ENCODE data around the gene STX1B. TPM values are rescaled to one million over a fixed set of nuclear protein-coding genes. Genes with fewer than 3 reads are reported as not detected.

The STX1B gene
- total RNA-seq, 1 experiment from 2014 or later, result 1.3 TPM

DNA sequence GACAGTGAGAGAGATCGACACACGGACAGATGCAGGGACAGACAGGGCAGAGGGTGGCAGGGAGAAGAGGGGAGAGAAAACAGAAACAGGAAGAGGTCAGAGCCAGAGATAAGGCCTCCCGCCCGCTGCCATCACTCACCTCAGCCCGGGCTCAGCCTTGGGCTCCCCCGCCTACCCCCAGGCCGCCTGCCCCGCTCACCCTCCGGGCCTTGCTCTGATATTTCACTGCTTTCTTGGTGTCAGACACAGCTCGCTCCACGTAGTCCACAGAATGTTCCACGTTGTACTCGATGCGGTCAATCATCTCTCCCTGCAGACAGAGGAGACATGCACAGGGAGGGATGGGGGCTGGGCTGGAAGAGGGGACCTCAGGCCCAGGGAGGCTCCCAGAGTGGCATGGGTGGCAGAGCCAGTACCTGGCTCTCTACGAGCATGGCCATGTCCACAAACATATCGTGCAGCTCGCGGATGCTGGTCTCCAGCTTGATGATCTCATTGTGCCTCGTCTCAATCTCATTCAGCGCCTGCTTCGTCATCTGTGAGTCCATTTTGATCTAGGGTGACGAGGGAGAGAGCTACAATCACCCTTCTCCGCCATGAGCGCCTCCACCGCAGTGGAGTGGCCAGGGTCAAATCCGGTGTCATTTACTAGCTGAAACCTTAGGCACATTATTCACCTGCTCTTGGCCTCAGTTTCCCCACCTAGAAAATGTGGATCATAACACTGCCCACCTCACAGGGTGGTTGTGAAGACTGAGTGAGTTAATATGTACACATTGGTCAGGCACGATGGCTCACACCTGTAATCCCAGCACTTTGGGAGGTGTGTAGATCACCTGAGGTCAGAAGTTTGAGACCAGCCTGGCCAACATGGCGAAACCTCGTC, 17.3 kb downstream of the STX1B start:
- intact Hi-C loops (cut with micrococcal nuclease; ENCODE audit: unreplicated experiment), result no loop called here
- H3K27ac Mint-ChIP-seq (ENCODE audit: unreplicated experiment), result no peak overlapping the region

DNA sequence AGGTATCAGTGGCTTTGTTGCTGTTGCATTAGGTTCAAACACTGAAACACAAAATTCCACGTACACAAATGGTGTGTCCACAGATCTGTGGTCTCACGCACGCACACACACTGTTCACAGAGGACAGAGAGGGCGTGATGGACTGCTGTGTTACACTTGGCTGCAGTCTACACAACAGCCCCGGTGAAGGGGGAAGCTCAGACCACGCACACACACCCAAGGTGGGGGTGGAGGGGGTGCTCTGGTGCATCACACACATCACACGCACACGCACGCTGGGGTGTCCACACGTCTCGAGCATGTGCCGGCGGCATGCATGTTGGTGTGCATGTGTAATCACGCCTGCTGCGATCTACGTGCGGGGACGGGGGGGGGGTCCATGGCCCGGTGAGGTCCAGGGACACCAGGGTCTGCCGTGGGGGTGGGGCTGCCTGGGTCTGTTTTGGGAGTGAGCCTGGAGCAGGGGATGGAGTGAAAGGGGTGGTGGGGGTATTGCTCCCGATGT, 18.1 kb downstream of the STX1B start:
- no TSS peak for BruUV-seq (replicated peaks)
- no peak for DNase-seq
- CTCF ChIA-PET, result no interaction called here

More for the DNA sequence above, 17.3 kb downstream of the STX1B start:
- Mint-ChIP-seq H3K4me1 (ENCODE audit: low read depth, unreplicated experiment) (peaks cover 15% of the 10 kb centered on the region), H3K27me3 (ENCODE audit: unreplicated experiment) (no peaks in the 10 kb centered on the region), H3K4me3 (ENCODE audit: low read depth, unreplicated experiment) (no peak overlapping the region), H3K36me3 (ENCODE audit: insufficient read depth, unreplicated experiment) (peaks cover 19% of the 10 kb centered on the region), H3K9me3 (ENCODE audit: low read depth, unreplicated experiment) (no peaks in the 10 kb centered on the region)
- DNase-seq, result no peak
- CTCF ChIA-PET, result interaction anchor here (0.6 to 1.1 kb wide), 2 partner anchors 8 to 9 kb away, joined by 3 to 6 read pairs; partner anchors contain the start of gene HSD3B7
- TF ChIP-seq, protein P1, sequence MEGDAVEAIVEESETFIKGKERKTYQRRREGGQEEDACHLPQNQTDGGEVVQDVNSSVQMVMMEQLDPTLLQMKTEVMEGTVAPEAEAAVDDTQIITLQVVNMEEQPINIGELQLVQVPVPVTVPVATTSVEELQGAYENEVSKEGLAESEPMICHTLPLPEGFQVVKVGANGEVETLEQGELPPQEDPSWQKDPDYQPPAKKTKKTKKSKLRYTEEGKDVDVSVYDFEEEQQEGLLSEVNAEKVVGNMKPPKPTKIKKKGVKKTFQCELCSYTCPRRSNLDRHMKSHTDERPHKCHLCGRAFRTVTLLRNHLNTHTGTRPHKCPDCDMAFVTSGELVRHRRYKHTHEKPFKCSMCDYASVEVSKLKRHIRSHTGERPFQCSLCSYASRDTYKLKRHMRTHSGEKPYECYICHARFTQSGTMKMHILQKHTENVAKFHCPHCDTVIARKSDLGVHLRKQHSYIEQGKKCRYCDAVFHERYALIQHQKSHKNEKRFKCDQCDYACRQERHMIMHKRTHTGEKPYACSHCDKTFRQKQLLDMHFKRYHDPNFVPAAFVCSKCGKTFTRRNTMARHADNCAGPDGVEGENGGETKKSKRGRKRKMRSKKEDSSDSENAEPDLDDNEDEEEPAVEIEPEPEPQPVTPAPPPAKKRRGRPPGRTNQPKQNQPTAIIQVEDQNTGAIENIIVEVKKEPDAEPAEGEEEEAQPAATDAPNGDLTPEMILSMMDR (IDR thresholded peaks at IDR 0.05; ENCODE audit: unreplicated experiment), result no peak
- no TSS peak for BruUV-seq (replicated peaks)

DNA sequence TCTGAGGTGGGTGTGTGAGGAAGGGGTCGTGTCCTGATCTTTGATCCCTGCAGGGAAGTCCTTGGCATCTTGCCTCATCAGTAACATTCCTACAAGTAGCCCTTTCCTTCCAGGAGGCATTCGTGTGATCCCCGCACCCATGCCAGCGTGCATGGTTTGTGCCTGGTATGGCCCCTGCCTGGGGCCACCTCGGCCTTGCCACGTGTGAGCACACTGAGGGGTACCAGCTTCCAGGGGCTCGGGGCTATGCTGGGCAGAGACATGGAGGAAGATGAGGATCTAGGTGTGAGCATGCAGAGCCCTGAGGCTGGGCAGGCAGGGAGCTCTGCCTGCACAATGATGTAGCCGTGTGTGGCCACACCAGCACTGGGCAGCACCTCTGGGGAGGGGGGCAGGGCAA, 19.4 kb downstream of the STX1B start:
- H3K27me3 Mint-ChIP-seq (ENCODE audit: unreplicated experiment), result no peaks in the 10 kb centered on the region
- H3K4me1 Mint-ChIP-seq (ENCODE audit: low read depth, unreplicated experiment), result peaks cover 2% of the 10 kb centered on the region
- no peaks in the 10 kb centered on the region for H3K9me3 Mint-ChIP-seq (ENCODE audit: low read depth, unreplicated experiment)
- DNase-seq, result no peak
- no peak overlapping the region for H3K4me3 Mint-ChIP-seq (ENCODE audit: low read depth, unreplicated experiment)
- H3K27ac Mint-ChIP-seq (ENCODE audit: unreplicated experiment), result no peak overlapping the region
- CTCF ChIA-PET, result interaction anchor here (0.6 kb wide), 1 partner anchor 170 kb away, joined by 3 read pairs; no protein-coding TSS in a partner anchor
- H3K36me3 Mint-ChIP-seq (ENCODE audit: insufficient read depth, unreplicated experiment), result peaks cover 8% of the 10 kb centered on the region
- TF ChIP-seq, protein P1 (IDR thresholded peaks at IDR 0.05; ENCODE audit: unreplicated experiment), result no peak
- intact Hi-C loops (cut with micrococcal nuclease; ENCODE audit: unreplicated experiment), result no loop called here
- no TSS peak for BruUV-seq (replicated peaks)

More for the DNA sequence above, 18.1 kb downstream of the STX1B start:
- intact Hi-C loops (cut with micrococcal nuclease; ENCODE audit: unreplicated experiment), result no loop called here
- Mint-ChIP-seq H3K27ac (ENCODE audit: unreplicated experiment) (no peak overlapping the region), H3K9me3 (ENCODE audit: low read depth, unreplicated experiment) (no peaks in the 10 kb centered on the region), H3K27me3 (ENCODE audit: unreplicated experiment) (no peaks in the 10 kb centered on the region), H3K36me3 (ENCODE audit: insufficient read depth, unreplicated experiment) (peaks cover 20% of the 10 kb centered on the region), H3K4me1 (ENCODE audit: low read depth, unreplicated experiment) (peaks cover 9% of the 10 kb centered on the region), H3K4me3 (ENCODE audit: low read depth, unreplicated experiment) (no peak overlapping the region)
- TF ChIP-seq, protein P1 (IDR thresholded peaks at IDR 0.05; ENCODE audit: unreplicated experiment), result no peak

- Mint-ChIP-seq H3K36me3 (ENCODE audit: insufficient read depth, unreplicated experiment) (peaks cover 15% of the 10 kb centered on the region), H3K9me3 (ENCODE audit: low read depth, unreplicated experiment) (no peaks in the 10 kb centered on the region), H3K4me1 (ENCODE audit: low read depth, unreplicated experiment) (no peaks in the 10 kb centered on the region), H3K27me3 (ENCODE audit: unreplicated experiment) (no peaks in the 10 kb centered on the region), H3K27ac (ENCODE audit: unreplicated experiment) (no peak overlapping the region), H3K4me3 (ENCODE audit: low read depth, unreplicated experiment) (no peak overlapping the region)
- CTCF ChIA-PET, result no interaction called here
- DNase-seq, result no peak
- no TSS peak for BruUV-seq (replicated peaks)
- intact Hi-C loops (cut with micrococcal nuclease; ENCODE audit: unreplicated experiment), result no loop called here
- TF ChIP-seq, protein P1 (IDR thresholded peaks at IDR 0.05; ENCODE audit: unreplicated experiment), result no peak
These were observed 20.3 kb downstream of the STX1B start for GRCh38 chr16:30990105-30990504.
